Activated CD4-positive, alpha-beta T cell treated with anti-CD3 and anti-CD28 coated beads, Interleukin-2, Interleukin-4, amounts not matched to agents 100 ng/mL and 50 ng/mL, durations not matched to agents 16 hours and 8 hours (primary cell): ENCODE data around the gene MYO18A.

Experiments
- DNase-seq: peaks from one replicate; pipeline ENCODE4 v3.0.0-alpha.2; 2020; ENCODE audit warnings: low spot score

The MYO18A gene

DNA sequence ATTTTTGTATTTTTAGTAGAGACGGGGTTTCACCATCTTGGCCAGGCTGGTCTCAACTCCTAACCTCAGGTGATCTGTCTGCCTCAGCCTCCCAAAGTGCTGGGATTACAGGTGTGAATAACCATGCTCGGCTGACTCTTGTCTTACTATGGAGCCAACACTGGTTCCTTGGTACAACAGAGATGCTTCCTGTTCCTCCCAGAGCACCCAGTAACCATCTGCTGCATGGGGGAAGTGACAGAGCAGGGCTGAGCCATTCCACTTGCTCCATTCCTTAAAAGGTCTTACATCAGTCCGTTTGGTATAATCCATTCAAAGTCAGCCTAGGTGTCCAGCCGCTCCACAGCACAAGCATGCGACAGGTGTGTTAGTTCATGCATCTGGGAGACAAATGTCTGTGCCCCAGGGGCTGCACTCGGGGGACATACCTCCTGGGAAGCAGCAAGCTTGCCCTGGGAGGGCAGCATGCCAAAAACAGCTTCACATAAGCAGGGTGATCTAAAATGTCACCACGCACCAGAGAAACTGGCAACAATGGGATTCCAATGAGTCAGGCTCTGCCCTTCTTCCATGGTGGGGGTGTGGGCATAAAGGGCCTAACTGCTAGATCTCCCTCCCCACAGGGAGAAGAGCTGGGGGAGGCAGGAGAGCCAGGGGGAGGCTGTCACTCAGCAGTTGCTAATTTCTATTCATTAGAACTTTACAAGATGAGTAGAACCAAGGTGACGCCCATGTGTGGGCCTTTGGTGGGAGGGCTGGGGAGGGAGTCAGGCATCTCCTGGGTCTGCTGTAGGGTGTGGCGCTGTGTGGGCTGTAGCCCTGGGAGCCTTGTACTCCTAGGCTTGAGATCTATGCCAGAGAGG lies 101.8 kb downstream of the MYO18A start:
- no peak for DNase-seq

DNA sequence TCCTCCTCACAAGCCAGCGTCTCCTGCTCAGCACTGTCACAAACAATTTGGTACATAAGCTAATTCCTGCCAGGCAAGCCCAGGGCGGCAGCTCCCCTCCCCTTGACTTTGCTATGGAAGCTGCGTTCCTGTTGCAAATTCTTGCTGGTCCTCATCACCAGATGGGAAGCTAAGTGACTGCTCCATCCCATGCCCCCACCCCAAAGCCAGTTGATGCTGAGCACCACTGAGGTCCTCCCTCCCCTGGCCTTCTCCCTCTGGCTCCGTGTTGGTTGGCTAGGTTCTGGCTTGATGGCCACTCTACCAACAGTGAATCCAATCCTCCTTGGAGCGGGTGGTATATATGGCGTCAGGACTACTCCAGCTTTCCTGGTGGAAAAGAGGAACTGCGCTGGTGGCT lies 102.9 kb downstream of the MYO18A start:
- DNase-seq = no peak

DNA sequence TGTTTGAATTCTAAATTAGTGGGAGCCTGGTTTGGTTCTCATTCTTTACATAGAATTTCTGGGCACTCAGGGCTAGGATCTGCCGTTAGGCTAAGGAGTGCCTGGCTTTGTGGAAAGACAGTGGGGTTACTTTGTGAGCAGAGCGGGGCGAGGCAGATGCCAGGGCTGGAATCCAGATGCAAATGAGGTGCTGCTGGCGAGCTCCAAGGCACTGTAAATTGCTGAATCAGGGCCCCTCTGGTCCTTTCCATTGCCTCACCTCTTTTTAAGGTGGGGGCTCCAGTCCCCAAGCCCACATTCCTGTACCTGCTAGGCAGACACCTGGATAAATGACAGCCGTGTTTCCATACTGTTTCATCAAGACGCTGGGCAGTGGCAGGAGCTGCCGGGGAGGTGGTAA lies 103.5 kb downstream of the MYO18A start:
- no peak for DNase-seq

DNA sequence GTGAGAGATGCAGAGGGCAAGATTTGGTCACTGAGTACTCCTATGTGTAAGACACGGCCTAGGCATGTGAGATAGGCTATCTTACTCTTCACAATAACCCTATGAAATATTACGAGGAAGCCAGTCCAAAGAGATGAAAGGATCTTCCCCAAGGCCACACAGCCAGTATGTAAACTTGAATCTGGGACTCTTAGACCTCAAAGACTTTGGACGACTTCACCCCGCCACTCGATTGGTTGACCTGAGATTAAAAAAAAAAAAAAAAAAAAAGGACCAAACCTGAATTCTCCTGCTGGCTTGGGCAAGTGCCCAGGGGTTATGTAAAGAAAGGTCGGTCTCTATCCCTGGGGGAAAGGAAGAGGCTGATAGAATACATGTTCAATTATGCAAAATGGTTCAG lies 104.1 kb downstream of the MYO18A start:
- no peak for DNase-seq

DNA sequence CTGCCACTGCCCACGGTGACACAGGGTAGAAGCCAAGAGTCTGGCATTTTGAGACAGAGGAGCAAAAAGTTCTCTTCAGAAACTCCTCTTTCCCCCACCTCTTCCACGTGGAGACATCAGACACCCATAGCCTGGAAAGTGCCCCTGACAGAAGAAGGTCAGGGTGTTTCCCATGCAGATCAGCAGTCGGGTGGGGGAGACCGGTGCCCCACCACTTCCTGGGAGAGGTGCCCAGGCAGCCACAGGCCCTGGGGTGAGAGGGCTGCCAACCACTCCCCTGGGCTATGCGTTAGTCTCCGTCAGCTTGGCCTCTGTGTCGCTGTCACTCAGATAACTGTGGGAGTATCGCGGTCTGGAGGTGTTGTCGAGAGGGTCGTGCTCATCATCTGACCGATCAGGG lies 105.7 kb downstream of the MYO18A start:
- no peak for DNase-seq

DNA sequence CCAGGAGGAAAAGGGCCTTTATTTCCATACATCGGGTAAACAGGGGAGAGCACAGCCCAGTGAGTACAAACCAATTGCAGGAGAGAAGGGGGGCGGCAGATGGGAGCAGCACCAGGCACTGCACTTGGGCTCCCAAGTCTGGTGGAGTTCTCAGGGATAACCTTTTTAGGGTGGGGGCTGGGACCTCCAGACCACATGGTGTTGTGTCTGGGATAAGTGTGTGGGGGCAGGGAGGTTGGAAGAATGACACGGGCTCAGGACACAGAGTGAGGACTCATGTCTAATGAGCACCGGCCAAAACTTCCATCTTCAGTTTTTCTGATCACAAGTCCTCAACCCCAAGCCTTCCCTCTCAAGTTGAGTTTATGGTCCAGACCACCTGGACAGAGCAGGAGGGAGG lies 106.7 kb downstream of the MYO18A start:
- no peak for DNase-seq

DNA sequence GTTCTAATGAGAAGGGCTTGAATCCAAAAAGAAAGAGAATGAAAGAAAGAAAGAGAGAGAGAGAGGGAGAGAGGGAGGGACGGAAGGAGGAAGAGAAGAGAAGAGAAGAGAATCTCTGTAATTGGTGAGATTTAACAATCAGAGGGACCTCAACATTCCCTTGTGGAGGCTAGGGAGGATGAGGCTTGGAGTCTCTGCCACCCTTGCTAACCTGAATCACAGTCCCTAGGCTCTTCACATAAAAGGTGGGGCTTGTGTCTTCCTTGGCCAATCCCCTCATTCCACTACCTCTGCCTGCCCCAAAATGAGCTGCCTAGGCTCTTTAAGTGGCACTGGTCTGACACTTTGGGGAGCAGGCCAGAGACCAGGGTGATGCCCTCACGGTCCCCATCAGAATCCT lies 107.2 kb downstream of the MYO18A start:
- DNase-seq = no peak

DNA sequence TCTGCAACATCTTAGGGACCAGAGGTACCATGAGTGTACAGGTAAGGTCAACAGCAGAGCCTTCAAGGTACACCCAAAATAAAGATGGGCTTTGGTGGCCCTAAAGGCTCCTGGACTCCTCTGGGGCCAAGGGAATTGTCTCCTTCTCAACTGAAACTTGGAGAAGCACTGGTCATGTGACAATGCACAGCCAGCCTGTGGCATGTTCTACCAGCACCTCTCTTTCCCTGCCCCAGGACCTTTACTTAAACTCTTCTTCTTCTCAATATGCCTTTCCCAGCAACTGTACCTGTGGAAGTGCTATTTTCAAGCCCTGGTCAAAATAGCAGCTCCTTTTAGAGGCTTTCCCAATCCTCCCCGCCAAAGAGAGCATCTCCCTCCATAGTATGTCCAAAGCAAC lies 108.9 kb downstream of the MYO18A start:
- DNase-seq = no peak

DNA sequence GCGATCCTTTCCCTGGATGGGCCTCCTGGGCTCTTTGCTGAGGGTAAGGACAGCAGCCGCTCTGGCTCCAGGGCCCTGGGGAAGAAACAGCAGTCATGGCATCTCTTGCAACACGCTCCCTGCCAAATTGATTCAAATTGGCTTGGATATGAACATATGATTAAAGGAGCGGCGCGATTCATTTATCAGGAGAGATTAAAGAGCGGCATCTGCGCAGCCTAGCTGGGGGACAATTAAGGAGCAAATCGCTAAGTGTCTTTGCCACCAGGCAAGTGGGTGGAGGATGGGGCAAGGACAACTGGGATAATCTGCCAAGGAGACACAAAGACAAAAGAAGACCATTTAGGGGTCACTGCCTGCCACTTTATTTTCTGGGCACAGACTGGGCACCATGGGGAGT lies 109.4 kb downstream of the MYO18A start:
- DNase-seq = no peak

DNA sequence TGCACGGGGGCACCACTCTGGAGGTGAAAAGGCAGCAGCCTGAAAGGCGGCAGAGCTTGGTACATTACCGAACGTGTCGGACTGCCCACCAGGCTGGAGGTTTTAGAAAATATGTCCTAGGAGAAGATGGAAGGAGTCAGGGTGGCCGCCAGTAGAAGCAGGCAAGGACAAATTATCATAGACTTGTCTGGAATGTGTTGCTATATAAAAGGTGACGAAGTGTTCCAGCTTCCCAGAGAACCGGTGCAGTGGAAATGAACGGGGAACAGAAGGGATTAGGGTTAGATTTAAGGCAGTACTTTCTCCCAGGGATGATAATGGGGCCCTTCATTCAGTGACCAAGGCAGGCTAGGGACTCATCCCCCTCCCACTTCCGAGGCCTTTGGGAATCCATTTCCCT lies 109.9 kb downstream of the MYO18A start:
- no peak for DNase-seq

DNA sequence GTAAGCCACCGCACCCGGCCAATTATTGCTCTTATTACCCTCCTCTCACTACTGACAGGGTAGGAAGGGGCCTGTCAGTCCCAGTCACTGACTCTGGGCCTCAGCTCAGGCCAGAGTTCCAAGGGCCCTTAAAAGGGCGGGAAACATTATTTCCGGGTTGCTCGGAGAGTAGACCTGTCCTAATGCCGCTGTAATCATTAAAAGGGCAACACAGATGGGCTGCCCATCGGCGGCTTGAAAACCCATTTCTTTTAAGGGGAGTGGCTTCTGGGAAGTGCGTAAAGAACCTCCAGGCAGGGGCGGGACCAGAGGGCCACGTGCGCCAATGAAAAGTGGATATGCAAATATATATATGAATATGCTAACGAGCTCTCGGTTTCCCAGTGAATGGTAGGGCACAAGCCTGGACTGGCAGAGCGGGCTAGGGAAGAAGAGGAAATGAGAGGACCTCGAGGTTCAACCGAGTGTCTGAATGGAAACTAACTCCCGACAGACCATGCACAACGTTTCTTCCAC lies 110.6 kb downstream of the MYO18A start:
- DNase-seq = no peak

DNA sequence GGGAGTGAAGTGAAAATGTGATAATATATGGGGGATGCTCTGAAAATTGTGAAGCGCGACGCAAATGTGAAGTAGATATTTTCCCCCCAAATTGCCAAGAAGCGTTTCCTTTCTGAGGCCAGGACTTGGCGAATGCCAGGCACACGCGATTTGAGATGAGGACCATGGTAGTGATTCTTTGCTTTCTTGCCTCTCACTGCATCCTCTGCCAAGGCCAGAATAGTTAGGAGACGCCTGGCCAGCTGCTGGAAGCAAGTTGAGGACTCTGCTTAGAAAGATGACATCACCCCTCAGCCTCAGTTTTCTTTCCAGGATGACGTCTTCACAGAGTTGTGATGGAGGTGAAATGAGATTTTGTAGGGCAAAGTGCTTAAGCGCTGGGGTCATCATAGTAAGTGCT lies 111.4 kb downstream of the MYO18A start:
- no peak for DNase-seq

DNA sequence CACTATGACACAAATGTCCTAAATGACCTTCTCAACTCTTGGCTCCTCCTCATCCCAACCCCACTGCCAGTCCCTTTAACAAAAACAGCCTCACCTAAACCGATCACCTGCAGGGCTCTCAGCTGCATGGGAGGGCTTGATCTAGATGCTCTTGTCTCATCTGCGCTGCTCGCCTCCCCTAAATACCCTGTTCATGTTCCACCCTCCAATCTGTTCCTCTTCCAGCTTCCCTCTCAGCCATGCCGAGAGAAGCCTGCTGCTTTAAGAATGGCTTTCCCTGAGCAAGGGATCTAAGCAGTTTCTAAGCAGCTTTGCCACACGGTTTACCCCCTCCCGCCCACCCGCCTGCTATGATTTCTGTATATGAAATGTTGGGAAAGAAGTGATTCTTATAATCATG lies 113.6 kb downstream of the MYO18A start:
- DNase-seq = no peak

DNA sequence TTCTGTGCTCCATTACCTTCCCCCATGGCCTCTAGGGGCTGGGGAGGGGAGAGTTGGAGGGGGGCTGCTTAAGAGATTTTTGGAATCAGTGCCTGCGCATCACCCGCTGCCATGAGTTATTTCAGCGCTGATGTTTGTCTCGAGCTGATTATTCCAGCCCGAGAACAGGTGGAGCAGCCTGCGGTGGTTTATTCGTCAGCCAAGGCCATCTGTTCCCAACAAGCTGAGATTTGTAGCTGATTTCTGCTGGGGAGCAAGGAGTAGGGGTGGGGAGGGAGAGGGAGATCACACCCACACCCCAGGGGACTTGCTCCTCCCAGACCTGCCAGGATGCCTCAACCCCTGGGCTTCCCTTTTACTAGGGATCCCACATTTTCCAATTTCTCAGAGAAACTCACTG lies 114.2 kb downstream of the MYO18A start:
- DNase-seq = no peak

DNA sequence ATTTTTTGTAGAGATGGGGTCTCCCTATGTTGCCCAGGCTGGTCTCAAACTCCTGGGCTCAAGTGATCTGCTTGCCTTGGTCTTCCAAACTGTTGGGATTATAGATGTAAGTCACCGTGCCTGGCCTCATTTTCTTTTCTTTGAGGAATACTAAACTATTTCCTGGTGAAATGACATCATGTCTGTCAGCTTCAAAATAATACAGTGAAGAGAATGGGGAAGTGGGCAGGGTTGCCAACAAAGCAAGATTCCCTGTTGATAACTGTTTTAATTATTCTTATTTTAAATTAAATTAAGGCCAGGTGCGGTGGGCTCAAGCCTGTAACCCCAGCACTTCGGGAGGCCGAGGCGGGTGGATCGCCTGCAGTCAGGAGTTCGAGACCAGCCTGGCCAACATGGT lies 116.2 kb downstream of the MYO18A start:
- no peak for DNase-seq

DNA sequence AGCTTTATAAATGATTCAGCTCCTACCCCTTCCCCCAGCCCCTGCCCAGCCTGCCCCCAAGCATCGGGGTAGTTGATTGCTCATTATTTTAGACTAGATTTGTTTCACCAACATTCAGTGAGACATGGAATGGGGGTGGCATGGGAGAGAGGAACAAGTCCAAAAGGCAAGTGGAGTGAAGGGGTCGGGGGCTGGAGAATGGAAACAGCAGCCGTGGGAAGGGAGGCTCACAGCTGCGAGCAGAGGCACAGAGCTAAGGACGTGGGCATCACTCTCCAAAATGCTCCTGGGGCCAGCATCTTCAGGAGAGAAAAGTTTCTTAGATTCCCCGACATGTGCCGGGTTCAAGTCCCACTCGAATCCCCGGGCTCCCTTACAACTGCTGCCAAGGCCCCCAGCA lies 118.0 kb downstream of the MYO18A start:
- DNase-seq = no peak

DNA sequence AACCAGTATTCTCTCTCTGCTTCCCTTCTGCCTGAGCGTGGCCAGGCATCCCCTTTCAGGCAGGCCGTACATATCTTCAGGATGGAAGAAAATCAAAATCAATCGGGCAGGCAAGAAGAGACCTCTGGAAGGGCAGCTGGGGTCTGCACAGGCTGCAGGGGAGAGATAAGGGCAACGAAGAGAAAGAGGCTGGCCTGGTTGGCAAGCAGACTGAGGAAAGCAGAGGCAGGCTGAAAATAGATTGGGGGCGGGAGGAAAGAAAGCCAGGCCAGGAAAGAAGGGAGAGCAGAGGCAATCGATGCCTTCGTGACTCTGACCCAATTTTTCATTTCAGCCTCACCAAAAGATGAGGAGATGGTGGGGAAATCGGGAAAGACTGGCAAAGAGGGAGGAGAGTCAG lies 119.2 kb downstream of the MYO18A start:
- no peak for DNase-seq

DNA sequence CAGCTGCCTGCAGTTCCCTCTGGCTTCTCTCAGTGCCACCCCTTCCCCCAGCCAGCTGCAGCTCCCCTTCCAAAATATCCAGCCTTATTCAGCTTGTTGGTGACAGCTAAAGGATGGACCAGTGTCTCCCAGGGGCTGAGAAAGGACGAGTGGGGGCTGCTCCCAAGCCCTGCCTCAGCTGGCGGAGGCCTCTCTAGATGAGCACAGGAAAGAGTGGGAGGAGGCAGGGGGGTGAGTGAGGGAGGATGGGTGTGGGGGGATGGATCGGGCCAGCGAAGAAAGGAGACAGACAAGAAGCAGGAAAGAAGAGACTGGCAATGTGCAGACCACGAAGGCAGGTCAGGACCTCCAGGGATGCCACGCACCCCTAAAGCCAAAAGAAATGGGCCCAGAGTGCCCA lies 119.7 kb downstream of the MYO18A start:
- no peak for DNase-seq

DNA sequence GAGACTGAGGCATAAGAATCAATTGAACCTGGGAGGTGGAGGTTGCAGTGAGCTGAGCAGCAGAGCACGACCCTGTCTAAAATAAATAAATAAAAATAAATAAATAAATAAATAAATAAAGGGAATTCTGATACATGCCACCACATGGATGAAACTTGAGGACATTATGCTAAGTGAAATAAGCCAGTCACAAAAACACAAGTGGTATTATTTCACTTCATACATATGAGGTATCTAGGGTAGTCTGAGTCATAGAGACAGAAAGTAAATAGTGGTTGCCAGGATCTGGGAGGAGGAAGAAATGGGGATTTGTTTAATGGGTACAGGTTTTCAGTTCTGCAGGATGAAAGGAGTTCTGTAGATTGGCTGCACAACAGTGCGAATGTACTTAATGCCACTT lies 120.9 kb downstream of the MYO18A start:
- DNase-seq = no peak

DNA sequence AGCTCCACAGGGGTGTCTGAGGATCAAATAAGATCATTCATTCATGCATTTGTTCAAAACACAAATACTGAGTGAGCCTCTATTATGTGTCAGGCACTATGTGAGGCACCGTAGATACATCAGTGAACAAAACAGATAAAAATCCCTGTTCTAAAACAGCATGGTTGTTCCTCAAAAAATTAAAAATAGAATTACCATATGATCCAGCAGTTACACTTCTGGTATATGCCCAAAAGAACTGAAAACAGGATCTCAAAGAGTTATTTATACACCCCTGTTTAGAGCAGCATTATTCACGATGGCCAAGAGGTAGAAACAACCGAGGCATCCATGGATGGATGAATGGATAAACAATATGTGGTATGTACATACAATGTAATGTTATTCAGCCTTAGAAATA lies 121.8 kb downstream of the MYO18A start:
- no peak for DNase-seq

DNA sequence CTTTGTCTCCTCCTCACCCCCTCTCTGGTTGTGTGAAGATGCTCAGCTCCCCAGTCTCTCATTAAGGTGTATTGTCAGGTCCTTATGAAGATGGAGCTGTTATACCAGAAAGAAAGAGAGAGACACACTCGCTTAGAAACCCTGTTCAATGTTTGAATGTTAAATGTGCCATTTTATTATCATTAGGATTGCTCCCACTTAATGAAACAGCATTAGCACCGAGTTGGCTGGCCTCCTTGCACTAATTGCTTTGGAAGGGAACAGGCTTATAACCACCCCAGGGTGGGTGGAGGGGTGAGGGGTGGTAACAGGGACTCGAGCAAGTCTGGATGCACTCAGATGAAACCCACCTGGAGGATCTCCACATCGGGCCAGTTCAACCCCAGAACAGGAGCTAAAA lies 122.8 kb downstream of the MYO18A start:
- DNase-seq = no peak

DNA sequence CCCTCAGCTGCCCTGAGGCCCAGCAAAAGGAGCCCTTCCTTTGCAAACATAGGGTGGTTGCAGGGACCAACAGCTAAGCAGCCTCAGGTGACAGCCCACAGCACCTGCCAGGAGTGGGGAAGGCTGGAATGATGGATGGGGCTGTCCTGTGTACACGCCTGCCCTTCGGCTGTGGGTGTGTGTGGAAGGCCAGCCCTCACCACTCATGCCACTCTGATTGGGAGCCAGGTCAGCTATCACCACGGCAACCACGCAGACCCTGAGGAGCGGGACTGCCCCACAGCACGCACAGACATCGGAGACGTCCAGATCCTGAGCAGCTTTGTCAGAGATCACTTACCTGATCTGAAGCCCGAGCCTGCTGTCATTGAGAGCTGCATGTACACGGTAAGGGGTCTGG lies 125.4 kb downstream of the MYO18A start:
- no peak for DNase-seq

DNA sequence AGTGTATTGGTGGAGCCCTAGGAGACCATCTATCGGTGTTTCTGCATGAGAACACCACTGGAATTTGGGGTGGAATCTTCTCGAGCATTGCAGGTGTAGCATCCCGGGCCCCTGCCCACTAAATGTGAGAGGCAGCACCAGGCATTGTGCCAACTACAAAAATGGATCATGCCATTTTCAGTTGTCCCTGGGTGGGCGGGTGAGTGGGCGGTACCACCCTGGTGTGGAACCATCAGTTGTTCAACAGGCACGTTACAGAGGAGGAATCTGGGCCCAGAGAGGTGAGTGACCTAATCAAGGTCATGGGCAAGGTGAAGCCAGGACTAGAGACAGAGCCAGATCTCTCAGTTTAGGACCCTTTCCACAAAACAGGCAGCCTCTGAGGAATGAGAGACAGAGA lies 128.5 kb downstream of the MYO18A start:
- DNase-seq = no peak

DNA sequence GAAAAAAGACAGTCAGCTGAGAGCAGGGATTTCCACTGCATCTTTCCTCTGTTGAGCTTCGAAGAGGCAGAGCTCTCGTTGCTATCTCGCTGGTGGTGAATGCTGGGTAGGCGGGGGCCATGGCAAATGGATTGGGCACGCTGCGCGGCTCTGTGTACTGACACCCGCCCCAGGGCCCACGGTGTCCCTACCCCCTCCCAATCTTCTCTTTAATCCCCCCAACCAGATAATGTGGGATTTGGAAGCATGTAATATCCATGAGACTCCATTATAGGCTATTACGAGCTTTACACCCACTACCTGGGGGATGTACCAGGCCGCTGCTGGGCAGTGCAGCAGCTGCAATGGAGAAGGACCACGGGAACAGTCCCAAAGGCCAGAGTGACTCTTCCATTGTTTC lies 129.0 kb downstream of the MYO18A start:
- no peak for DNase-seq
